Measurements from ENCODE around the gene SHPK. TPM values are rescaled to one million over a fixed set of nuclear protein-coding genes. Genes with fewer than 3 reads are reported as not detected.

Gene SHPK
- total and polyA plus RNA-seq, 4 donors = 9.3 to 66.6 (median 17.0) TPM

- Histone ChIP-seq H3K27ac (ENCODE audit: low read depth in 1 of 2, low read length in 2 of 2) (no peak overlapping the region), H3K36me3 (ENCODE audit: control insufficient read depth in 4 of 4, insufficient read depth in 3 of 4, low read depth in 1 of 4, low read length in 3 of 4) (peaks cover 0 to 29% (median 21%) of the 10 kb centered on the region in 4 donors), H3K27me3 (ENCODE audit: control insufficient read depth in 4 of 4, insufficient read depth in 4 of 4, low read length in 3 of 4) (no peaks in the 10 kb centered on the region), H3K9me3 (ENCODE audit: control insufficient read depth in 4 of 4, low read length in 3 of 4) (no peaks in the 10 kb centered on the region), H3K9ac (ENCODE audit: low read depth in 1 of 2, low read length in 2 of 2) (no peak overlapping the region), H3K4me1 (ENCODE audit: control insufficient read depth in 4 of 4, insufficient read depth in 4 of 4, low read length in 3 of 4) (no peaks in the 10 kb centered on the region), H3K4me3 (ENCODE audit: low read depth in 1 of 3, low read length in 3 of 3) (no peak overlapping the region)
- no peak for TF ChIP-seq CTCF (IDR thresholded peaks at IDR 0.05; ENCODE audit: low read depth, low read length, missing input control)
- TF ChIP-seq, protein P1, sequence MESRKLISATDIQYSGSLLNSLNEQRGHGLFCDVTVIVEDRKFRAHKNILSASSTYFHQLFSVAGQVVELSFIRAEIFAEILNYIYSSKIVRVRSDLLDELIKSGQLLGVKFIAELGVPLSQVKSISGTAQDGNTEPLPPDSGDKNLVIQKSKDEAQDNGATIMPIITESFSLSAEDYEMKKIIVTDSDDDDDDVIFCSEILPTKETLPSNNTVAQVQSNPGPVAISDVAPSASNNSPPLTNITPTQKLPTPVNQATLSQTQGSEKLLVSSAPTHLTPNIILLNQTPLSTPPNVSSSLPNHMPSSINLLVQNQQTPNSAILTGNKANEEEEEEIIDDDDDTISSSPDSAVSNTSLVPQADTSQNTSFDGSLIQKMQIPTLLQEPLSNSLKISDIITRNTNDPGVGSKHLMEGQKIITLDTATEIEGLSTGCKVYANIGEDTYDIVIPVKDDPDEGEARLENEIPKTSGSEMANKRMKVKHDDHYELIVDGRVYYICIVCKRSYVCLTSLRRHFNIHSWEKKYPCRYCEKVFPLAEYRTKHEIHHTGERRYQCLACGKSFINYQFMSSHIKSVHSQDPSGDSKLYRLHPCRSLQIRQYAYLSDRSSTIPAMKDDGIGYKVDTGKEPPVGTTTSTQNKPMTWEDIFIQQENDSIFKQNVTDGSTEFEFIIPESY (IDR thresholded peaks at IDR 0.05) = no peak
- TF ChIP-seq, protein P2, sequence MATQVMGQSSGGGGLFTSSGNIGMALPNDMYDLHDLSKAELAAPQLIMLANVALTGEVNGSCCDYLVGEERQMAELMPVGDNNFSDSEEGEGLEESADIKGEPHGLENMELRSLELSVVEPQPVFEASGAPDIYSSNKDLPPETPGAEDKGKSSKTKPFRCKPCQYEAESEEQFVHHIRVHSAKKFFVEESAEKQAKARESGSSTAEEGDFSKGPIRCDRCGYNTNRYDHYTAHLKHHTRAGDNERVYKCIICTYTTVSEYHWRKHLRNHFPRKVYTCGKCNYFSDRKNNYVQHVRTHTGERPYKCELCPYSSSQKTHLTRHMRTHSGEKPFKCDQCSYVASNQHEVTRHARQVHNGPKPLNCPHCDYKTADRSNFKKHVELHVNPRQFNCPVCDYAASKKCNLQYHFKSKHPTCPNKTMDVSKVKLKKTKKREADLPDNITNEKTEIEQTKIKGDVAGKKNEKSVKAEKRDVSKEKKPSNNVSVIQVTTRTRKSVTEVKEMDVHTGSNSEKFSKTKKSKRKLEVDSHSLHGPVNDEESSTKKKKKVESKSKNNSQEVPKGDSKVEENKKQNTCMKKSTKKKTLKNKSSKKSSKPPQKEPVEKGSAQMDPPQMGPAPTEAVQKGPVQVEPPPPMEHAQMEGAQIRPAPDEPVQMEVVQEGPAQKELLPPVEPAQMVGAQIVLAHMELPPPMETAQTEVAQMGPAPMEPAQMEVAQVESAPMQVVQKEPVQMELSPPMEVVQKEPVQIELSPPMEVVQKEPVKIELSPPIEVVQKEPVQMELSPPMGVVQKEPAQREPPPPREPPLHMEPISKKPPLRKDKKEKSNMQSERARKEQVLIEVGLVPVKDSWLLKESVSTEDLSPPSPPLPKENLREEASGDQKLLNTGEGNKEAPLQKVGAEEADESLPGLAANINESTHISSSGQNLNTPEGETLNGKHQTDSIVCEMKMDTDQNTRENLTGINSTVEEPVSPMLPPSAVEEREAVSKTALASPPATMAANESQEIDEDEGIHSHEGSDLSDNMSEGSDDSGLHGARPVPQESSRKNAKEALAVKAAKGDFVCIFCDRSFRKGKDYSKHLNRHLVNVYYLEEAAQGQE (IDR thresholded peaks at IDR 0.05) = no peak
- TF ChIP-seq ATF3 (IDR thresholded peaks at IDR 0.05) = no peak
- TF ChIP-seq FOXA2 (IDR thresholded peaks at IDR 0.05) = no peak
- no peak for TF ChIP-seq TAF1 (conservative IDR thresholded peaks at IDR 0.05)
- TF ChIP-seq FOXA1 (IDR thresholded peaks at IDR 0.05) = no peak
- TF ChIP-seq JUND (IDR thresholded peaks at IDR 0.05) = no peak
- no peak for TF ChIP-seq YY1 (IDR thresholded peaks at IDR 0.05)
- no peak for TF ChIP-seq RXRA (IDR thresholded peaks at IDR 0.05)
- TF ChIP-seq RAD21 (IDR thresholded peaks at IDR 0.05) = no peak
- no peak for TF ChIP-seq NR2F2 (IDR thresholded peaks at IDR 0.05)
- TF ChIP-seq MAX (IDR thresholded peaks at IDR 0.05) = no peak
- TF ChIP-seq EGR1 (IDR thresholded peaks at IDR 0.05; ENCODE audit: low read depth in 2 of 2) = no peak
- TF ChIP-seq HNF4G (IDR thresholded peaks at IDR 0.05) = no peak
- 91% methylated on average over 4 of the region's 4 CpGs for WGBS
- no peak for DNase-seq (ENCODE audit: low spot score)
Measured at GRCh38 chr17:3603870-3604259, 32.2 kb downstream of the SHPK start.

GRCh38 chr17:3603119-3603869 lies 32.8 kb downstream of the SHPK start:
- Histone ChIP-seq H3K36me3 (ENCODE audit: control insufficient read depth in 4 of 4, insufficient read depth in 3 of 4, low read depth in 1 of 4, low read length in 3 of 4) (peaks cover 0 to 25% (median 17%) of the 10 kb centered on the region in 4 donors), H3K27me3 (ENCODE audit: control insufficient read depth in 4 of 4, insufficient read depth in 4 of 4, low read length in 3 of 4) (no peaks in the 10 kb centered on the region), H3K4me1 (ENCODE audit: control insufficient read depth in 4 of 4, insufficient read depth in 4 of 4, low read length in 3 of 4) (no peaks in the 10 kb centered on the region), H3K9me3 (ENCODE audit: control insufficient read depth in 4 of 4, low read length in 3 of 4) (no peaks in the 10 kb centered on the region), H3K27ac (ENCODE audit: low read depth in 1 of 2, low read length in 2 of 2) (no peak overlapping the region), H3K4me3 (ENCODE audit: low read depth in 1 of 3, low read length in 3 of 3) (no peak overlapping the region), H3K9ac (ENCODE audit: low read depth in 1 of 2, low read length in 2 of 2) (no peak overlapping the region)
- no peak for DNase-seq (ENCODE audit: low spot score)
- WGBS = 96% methylated on average over 17 of the region's 17 CpGs
- TF ChIP-seq JUND (IDR thresholded peaks at IDR 0.05) (no peak), NR2F2 (IDR thresholded peaks at IDR 0.05) (no peak), EGR1 (IDR thresholded peaks at IDR 0.05; ENCODE audit: low read depth in 2 of 2) (no peak), MAX (IDR thresholded peaks at IDR 0.05) (no peak), CTCF (IDR thresholded peaks at IDR 0.05; ENCODE audit: low read depth, low read length, missing input control) (no peak), HNF4A (conservative IDR thresholded peaks at IDR 0.05) (no peak)
- TF ChIP-seq, protein P1 (IDR thresholded peaks at IDR 0.05) = no peak
